ENCODE results near the gene SYNE3. TPM values are rescaled to one million over a fixed set of nuclear protein-coding genes. Genes with fewer than 3 reads are reported as not detected.

The SYNE3 gene
- total RNA-seq, 1 donor from 2014 or later = 36.5 TPM

- Mint-ChIP-seq H3K36me3 (ENCODE audit: low read depth) (peaks cover 25% of the 10 kb centered on the region), H3K27me3 (ENCODE audit: low read depth) (no peaks in the 10 kb centered on the region), H3K9me3 (no peaks in the 10 kb centered on the region), H3K4me3 (ENCODE audit: low read depth) (no peak overlapping the region), H3K27ac (no peak overlapping the region), H3K4me1 (ENCODE audit: low read depth) (peaks cover 21% of the 10 kb centered on the region)
- no peak for DNase-seq (ENCODE audit: low spot score)
- intact Hi-C loops (cut with micrococcal nuclease) = no loop called here
Measured at GRCh38 chr14:95484296-95484695, 32.2 kb downstream of the SYNE3 start.

- intact Hi-C loops (cut with micrococcal nuclease) = no loop called here
- Mint-ChIP-seq H3K27ac (no peak overlapping the region), H3K4me1 (ENCODE audit: low read depth) (peaks cover 21% of the 10 kb centered on the region), H3K27me3 (ENCODE audit: low read depth) (no peaks in the 10 kb centered on the region), H3K4me3 (ENCODE audit: low read depth) (no peak overlapping the region), H3K9me3 (no peaks in the 10 kb centered on the region), H3K36me3 (ENCODE audit: low read depth) (peaks cover 25% of the 10 kb centered on the region)
- no peak for DNase-seq (ENCODE audit: low spot score)
Measured at GRCh38 chr14:95483309-95484165, 32.9 kb downstream of the SYNE3 start.

- Mint-ChIP-seq H3K27ac (no peak overlapping the region), H3K4me1 (ENCODE audit: low read depth) (peaks cover 21% of the 10 kb centered on the region), H3K36me3 (ENCODE audit: low read depth) (peaks cover 25% of the 10 kb centered on the region), H3K4me3 (ENCODE audit: low read depth) (no peak overlapping the region), H3K27me3 (ENCODE audit: low read depth) (no peaks in the 10 kb centered on the region), H3K9me3 (no peaks in the 10 kb centered on the region)
- DNase-seq (ENCODE audit: low spot score) = no peak
- intact Hi-C loops (cut with micrococcal nuclease) = no loop called here
Measured at GRCh38 chr14:95482627-95483308, 33.7 kb downstream of the SYNE3 start.

GRCh38 chr14:95481391-95482022 lies 34.9 kb downstream of the SYNE3 start:
- H3K4me3 Mint-ChIP-seq (ENCODE audit: low read depth) = no peak overlapping the region
- no peaks in the 10 kb centered on the region for H3K9me3 Mint-ChIP-seq
- intact Hi-C loops (cut with micrococcal nuclease) = loop anchor here (2.0 kb wide), 1 partner anchor 41 kb away; no protein-coding TSS in a partner anchor

GRCh38 chr14:95480887-95481226 lies 35.6 kb downstream of the SYNE3 start:
- no peak overlapping the region for H3K4me3 Mint-ChIP-seq (ENCODE audit: low read depth)

More at GRCh38 chr14:95481391-95482022, 34.9 kb downstream of the SYNE3 start:
- no peaks in the 10 kb centered on the region for H3K27me3 Mint-ChIP-seq (ENCODE audit: low read depth)
- peaks cover 26% of the 10 kb centered on the region for H3K36me3 Mint-ChIP-seq (ENCODE audit: low read depth)
- no peak for DNase-seq (ENCODE audit: low spot score)
- H3K4me1 Mint-ChIP-seq (ENCODE audit: low read depth) = peaks cover 23% of the 10 kb centered on the region
- peak overlapping the region; percentile 58 for H3K27ac Mint-ChIP-seq

GRCh38 chr14:95480109-95480886 lies 36.2 kb downstream of the SYNE3 start:
- Mint-ChIP-seq H3K27me3 (ENCODE audit: low read depth) (no peaks in the 10 kb centered on the region), H3K4me1 (ENCODE audit: low read depth) (peaks cover 19% of the 10 kb centered on the region), H3K36me3 (ENCODE audit: low read depth) (peaks cover 30% of the 10 kb centered on the region), H3K9me3 (no peaks in the 10 kb centered on the region), H3K4me3 (ENCODE audit: low read depth) (no peak overlapping the region), H3K27ac (peak overlapping the region; percentile 58)
- intact Hi-C loops (cut with micrococcal nuclease) = loop anchor here (2.0 kb wide), 1 partner anchor 43 kb away; no protein-coding TSS in a partner anchor
- no peak for DNase-seq (ENCODE audit: low spot score)

More at GRCh38 chr14:95480887-95481226, 35.6 kb downstream of the SYNE3 start:
- intact Hi-C loops (cut with micrococcal nuclease) = loop anchor here (2.0 kb wide), 1 partner anchor 42 kb away; no protein-coding TSS in a partner anchor
- Mint-ChIP-seq H3K27ac (peak overlapping the region; percentile 58), H3K27me3 (ENCODE audit: low read depth) (no peaks in the 10 kb centered on the region), H3K36me3 (ENCODE audit: low read depth) (peaks cover 30% of the 10 kb centered on the region), H3K9me3 (no peaks in the 10 kb centered on the region), H3K4me1 (ENCODE audit: low read depth) (peaks cover 23% of the 10 kb centered on the region)
- no peak for DNase-seq (ENCODE audit: low spot score)

GRCh38 chr14:95479494-95479893 lies 37.0 kb downstream of the SYNE3 start:
- Mint-ChIP-seq H3K9me3 (no peaks in the 10 kb centered on the region), H3K4me1 (ENCODE audit: low read depth) (peaks cover 19% of the 10 kb centered on the region), H3K27me3 (ENCODE audit: low read depth) (no peaks in the 10 kb centered on the region), H3K4me3 (ENCODE audit: low read depth) (no peak overlapping the region), H3K36me3 (ENCODE audit: low read depth) (peaks cover 36% of the 10 kb centered on the region), H3K27ac (peak overlapping the region; percentile 58)
- DNase-seq (ENCODE audit: low spot score) = no peak
- intact Hi-C loops (cut with micrococcal nuclease) = no loop called here

GRCh38 chr14:95478818-95479217 lies 37.6 kb downstream of the SYNE3 start:
- H3K4me1 Mint-ChIP-seq (ENCODE audit: low read depth) = peaks cover 19% of the 10 kb centered on the region
- H3K27ac Mint-ChIP-seq = no peak overlapping the region
- DNase-seq (ENCODE audit: low spot score) = no peak
- H3K27me3 Mint-ChIP-seq (ENCODE audit: low read depth) = no peaks in the 10 kb centered on the region
- peaks cover 36% of the 10 kb centered on the region for H3K36me3 Mint-ChIP-seq (ENCODE audit: low read depth)
- intact Hi-C loops (cut with micrococcal nuclease) = no loop called here
- H3K9me3 Mint-ChIP-seq = no peaks in the 10 kb centered on the region
- no peak overlapping the region for H3K4me3 Mint-ChIP-seq (ENCODE audit: low read depth)

- Mint-ChIP-seq H3K4me3 (ENCODE audit: low read depth) (no peak overlapping the region), H3K36me3 (ENCODE audit: low read depth) (peaks cover 40% of the 10 kb centered on the region), H3K27ac (no peak overlapping the region), H3K27me3 (ENCODE audit: low read depth) (no peaks in the 10 kb centered on the region), H3K9me3 (no peaks in the 10 kb centered on the region), H3K4me1 (ENCODE audit: low read depth) (peaks cover 19% of the 10 kb centered on the region)
- intact Hi-C loops (cut with micrococcal nuclease) = no loop called here
- no peak for DNase-seq (ENCODE audit: low spot score)
Measured at GRCh38 chr14:95478309-95478708, 38.1 kb downstream of the SYNE3 start.

- peaks cover 45% of the 10 kb centered on the region for H3K36me3 Mint-ChIP-seq (ENCODE audit: low read depth)
- H3K27me3 Mint-ChIP-seq (ENCODE audit: low read depth) = no peaks in the 10 kb centered on the region
- peaks cover 18% of the 10 kb centered on the region for H3K4me1 Mint-ChIP-seq (ENCODE audit: low read depth)
- no peak for DNase-seq (ENCODE audit: low spot score)
- H3K9me3 Mint-ChIP-seq = no peaks in the 10 kb centered on the region
- intact Hi-C loops (cut with micrococcal nuclease) = no loop called here
- H3K27ac Mint-ChIP-seq = no peak overlapping the region
- H3K4me3 Mint-ChIP-seq (ENCODE audit: low read depth) = no peak overlapping the region
Measured at GRCh38 chr14:95477411-95478269, 38.8 kb downstream of the SYNE3 start.

- intact Hi-C loops (cut with micrococcal nuclease) = no loop called here
- no peak overlapping the region for H3K4me3 Mint-ChIP-seq (ENCODE audit: low read depth)
- peaks cover 51% of the 10 kb centered on the region for H3K36me3 Mint-ChIP-seq (ENCODE audit: low read depth)
- peaks cover 18% of the 10 kb centered on the region for H3K4me1 Mint-ChIP-seq (ENCODE audit: low read depth)
- H3K9me3 Mint-ChIP-seq = no peaks in the 10 kb centered on the region
- H3K27me3 Mint-ChIP-seq (ENCODE audit: low read depth) = no peaks in the 10 kb centered on the region
- no peak overlapping the region for H3K27ac Mint-ChIP-seq
- DNase-seq (ENCODE audit: low spot score) = no peak
Measured at GRCh38 chr14:95476747-95477146, 39.7 kb downstream of the SYNE3 start.

All from activated T-helper 2 cell treated with anti-CD3 and anti-CD28 coated beads, Interferon-gamma antibody, Interleukin-2, Interleukin-4, amounts not matched to agents 10 μg/mL and 5 μg/mL and 100 μg/mL, durations not matched to agents 14 hours and 24 hours and 36 hours (primary cell).